DOHH2 (cell line): Measurements from ENCODE around the gene SUGCT.

Experiments
- H3F3A ChIP-seq: fragments of 200-600 bp; sonication (generic), shearing (Covaris generic); 2 replicates; pipeline ENCODE4 v1.6.0; 2016; ENCODE audit warnings: antibody characterized with exemption, mild to moderate bottlenecking; ENCODE audit not compliant: control insufficient read depth, insufficient read depth
- H3K27ac ChIP-seq: fragments of 200-600 bp; sonication (generic); 2 replicates; pipeline ENCODE4 v1.5.1; 2014; ENCODE audit warnings: low read depth, mild to moderate bottlenecking, low read length, moderate library complexity
- H3K27me3 ChIP-seq: fragments of 200-600 bp; sonication (generic); 2 replicates; pipeline ENCODE4 v1.6.1; 2014; ENCODE audit warnings: mild to moderate bottlenecking, low read length, mixed read lengths; ENCODE audit not compliant: control insufficient read depth
- H3K36me3 ChIP-seq: fragments of 200-600 bp; sonication (generic); 2 replicates; pipeline ENCODE4 v1.6.1; 2014; ENCODE audit warnings: mild to moderate bottlenecking, low read length, moderate library complexity, mixed read lengths; ENCODE audit not compliant: control insufficient read depth
- H3K4me1 ChIP-seq: fragments of 200-600 bp; sonication (generic); 2 replicates; pipeline ENCODE4 v1.6.1; 2014; ENCODE audit warnings: mild to moderate bottlenecking, low read length, mixed read lengths; ENCODE audit not compliant: control insufficient read depth
- H3K4me2 ChIP-seq: fragments of 200-600 bp; sonication (generic); 2 replicates; pipeline ENCODE4 v1.6.0; 2014; ENCODE audit warnings: mild to moderate bottlenecking, low read length, moderate library complexity
- H3K4me3 ChIP-seq: fragments of 200-600 bp; sonication (generic); 2 replicates; pipeline ENCODE4 v1.5.1; 2014; ENCODE audit warnings: mild to moderate bottlenecking, low read length, mixed read lengths
- H3K79me2 ChIP-seq: fragments of 200-600 bp; sonication (generic); 2 replicates; pipeline ENCODE4 v1.6.1; 2014; ENCODE audit warnings: mild to moderate bottlenecking, low read length, mixed read lengths; ENCODE audit not compliant: control insufficient read depth
- H3K9me2 ChIP-seq: fragments of 200-600 bp; sonication (generic); replicated peaks from 2 replicates; pipeline ENCODE4 v1.6.1; 2014; ENCODE audit warnings: mild to moderate bottlenecking, low read length, mixed read lengths; ENCODE audit not compliant: control insufficient read depth
- H3K9me3 ChIP-seq: fragments of 200-600 bp; sonication (generic); 2 replicates; pipeline ENCODE4 v1.6.1; 2014; ENCODE audit warnings: antibody characterized with exemption, low read length, mixed read lengths; ENCODE audit not compliant: control insufficient read depth, insufficient read depth
- H4K20me1 ChIP-seq: fragments of 200-600 bp; sonication (generic); 2 replicates; pipeline ENCODE4 v1.6.0; 2014; ENCODE audit warnings: low read depth, mild to moderate bottlenecking, antibody characterized with exemption, low read length, moderate library complexity; ENCODE audit not compliant: control insufficient read depth, insufficient read depth
- EZH2phosphoT487 ChIP-seq: fragments of 200-600 bp; sonication (generic); IDR thresholded peaks from 2 replicates; pipeline ENCODE4 v1.6.1; 2017; ENCODE audit warnings: borderline replicate concordance, mild to moderate bottlenecking, antibody characterized with exemption, low read length, moderate library complexity, mixed read lengths
- TF ChIP-seq, protein P1 (sequence below): fragments of 200-600 bp; sonication (generic); IDR thresholded peaks from one replicate; pipeline ENCODE4 v1.5.1; 2014; ENCODE audit warnings: antibody characterized with exemption, mild to moderate bottlenecking, low read depth, low read length; ENCODE audit not compliant: poor library complexity, severe bottlenecking

Gene SUGCT

DNA sequence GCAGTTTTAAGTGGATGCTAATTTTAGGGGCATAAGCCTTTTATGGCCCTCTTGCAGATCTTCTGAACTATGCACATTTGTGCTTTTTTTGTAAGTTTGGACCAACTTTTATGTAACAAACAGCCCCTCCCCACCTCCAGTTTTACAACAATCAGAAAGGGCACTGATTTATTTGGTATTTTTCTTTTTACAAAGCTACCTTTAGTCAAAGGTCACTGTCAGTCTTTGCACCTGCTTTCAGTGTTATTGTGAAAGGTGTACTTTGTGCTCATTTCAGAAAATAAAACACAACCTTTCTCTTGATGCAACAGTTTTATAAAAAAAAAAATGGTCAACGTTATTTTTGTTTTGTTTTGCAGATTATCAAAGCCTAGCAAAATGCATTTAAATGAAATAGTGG is 39.6 kb upstream of the SUGCT start:
- H3K9me2 ChIP-seq = no peaks in the 10 kb centered on the region
- H3F3A ChIP-seq = peaks cover 7% of the 10 kb centered on the region; the same call in 1 of the 2 replicates
- H3K4me3 ChIP-seq = no peak overlapping the region
- H3K27ac ChIP-seq = no peak overlapping the region
- H3K27me3 ChIP-seq = no peaks in the 10 kb centered on the region
- TF ChIP-seq, protein P1, sequence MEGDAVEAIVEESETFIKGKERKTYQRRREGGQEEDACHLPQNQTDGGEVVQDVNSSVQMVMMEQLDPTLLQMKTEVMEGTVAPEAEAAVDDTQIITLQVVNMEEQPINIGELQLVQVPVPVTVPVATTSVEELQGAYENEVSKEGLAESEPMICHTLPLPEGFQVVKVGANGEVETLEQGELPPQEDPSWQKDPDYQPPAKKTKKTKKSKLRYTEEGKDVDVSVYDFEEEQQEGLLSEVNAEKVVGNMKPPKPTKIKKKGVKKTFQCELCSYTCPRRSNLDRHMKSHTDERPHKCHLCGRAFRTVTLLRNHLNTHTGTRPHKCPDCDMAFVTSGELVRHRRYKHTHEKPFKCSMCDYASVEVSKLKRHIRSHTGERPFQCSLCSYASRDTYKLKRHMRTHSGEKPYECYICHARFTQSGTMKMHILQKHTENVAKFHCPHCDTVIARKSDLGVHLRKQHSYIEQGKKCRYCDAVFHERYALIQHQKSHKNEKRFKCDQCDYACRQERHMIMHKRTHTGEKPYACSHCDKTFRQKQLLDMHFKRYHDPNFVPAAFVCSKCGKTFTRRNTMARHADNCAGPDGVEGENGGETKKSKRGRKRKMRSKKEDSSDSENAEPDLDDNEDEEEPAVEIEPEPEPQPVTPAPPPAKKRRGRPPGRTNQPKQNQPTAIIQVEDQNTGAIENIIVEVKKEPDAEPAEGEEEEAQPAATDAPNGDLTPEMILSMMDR = no peak
- no peak for TF ChIP-seq EZH2phosphoT487
- no peaks in the 10 kb centered on the region for H4K20me1 ChIP-seq
- H3K4me2 ChIP-seq = no peak overlapping the region
- no peaks in the 10 kb centered on the region for H3K4me1 ChIP-seq
- no peaks in the 10 kb centered on the region for H3K79me2 ChIP-seq
- peaks cover 55% of the 10 kb centered on the region for H3K36me3 ChIP-seq
- H3K9me3 ChIP-seq = no peaks in the 10 kb centered on the region

DNA sequence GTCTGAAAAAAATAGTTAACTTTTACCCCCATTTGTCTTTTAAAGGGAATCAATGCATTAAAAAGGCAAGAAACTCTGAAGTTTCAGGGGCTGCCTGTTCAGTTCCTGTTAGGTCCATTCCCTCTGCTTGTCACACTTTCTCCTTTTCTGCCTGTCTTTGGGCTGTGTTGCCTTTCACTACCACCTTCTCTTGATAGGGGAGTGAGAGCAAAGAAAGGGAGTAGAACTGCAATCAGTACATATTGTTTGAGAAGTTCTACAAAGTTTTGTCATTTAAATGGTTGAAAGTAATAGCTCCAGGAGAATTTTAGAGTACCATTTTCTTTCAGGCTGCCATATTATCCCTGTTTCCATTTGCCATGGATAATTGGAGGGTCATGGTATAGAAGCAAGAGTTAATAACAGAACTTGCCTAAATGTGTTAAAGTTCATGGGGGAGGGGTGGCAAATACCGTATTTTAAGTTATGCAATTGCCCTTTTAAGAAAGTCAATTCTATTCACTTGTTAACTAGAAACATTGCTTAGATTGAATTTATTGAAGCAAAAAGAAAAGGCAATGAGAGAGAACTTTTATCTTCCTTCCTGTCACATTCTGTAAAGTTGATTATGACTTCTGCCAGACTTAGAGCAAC is 39.0 kb upstream of the SUGCT start:
- Histone ChIP-seq H3K79me2 (no peaks in the 10 kb centered on the region), H3F3A (peaks cover 7% of the 10 kb centered on the region; the same call in 1 of the 2 replicates), H3K9me2 (no peaks in the 10 kb centered on the region), H4K20me1 (no peaks in the 10 kb centered on the region), H3K27me3 (no peaks in the 10 kb centered on the region), H3K4me2 (no peak overlapping the region), H3K4me3 (no peak overlapping the region), H3K9me3 (no peaks in the 10 kb centered on the region), H3K36me3 (peaks cover 55% of the 10 kb centered on the region), H3K27ac (no peak overlapping the region), H3K4me1 (no peaks in the 10 kb centered on the region)
- TF ChIP-seq, protein P1 = no peak
- no peak for TF ChIP-seq EZH2phosphoT487

DNA sequence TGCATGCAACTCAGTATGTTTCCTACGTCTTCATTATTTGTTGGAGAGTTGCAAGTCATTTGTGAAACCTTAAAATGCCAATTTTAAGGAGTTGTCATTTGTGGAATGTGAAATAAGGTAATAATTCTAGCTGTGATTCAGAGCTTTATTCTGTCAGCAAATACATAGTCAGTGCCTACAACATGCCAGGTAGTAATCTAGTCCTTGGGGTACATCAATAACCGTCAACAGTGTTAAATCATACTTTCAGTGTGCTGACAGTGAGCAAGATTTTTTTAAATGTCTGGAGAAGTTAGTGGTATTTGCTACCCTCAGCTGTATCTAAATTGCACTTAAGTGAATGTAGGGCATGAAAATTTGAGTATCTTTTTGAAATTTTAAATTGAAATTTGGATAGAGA is 37.1 kb upstream of the SUGCT start:
- Histone ChIP-seq H3K79me2 (no peaks in the 10 kb centered on the region), H3K9me3 (no peaks in the 10 kb centered on the region), H3K4me1 (no peaks in the 10 kb centered on the region), H4K20me1 (no peaks in the 10 kb centered on the region), H3K9me2 (no peaks in the 10 kb centered on the region), H3K4me2 (no peak overlapping the region), H3K4me3 (no peak overlapping the region), H3F3A (0 out of 2 replicates have a peak, but pooled peaks cover 2% of the 10 kb centered on the region), H3K27ac (no peak overlapping the region), H3K36me3 (peaks cover 43% of the 10 kb centered on the region), H3K27me3 (no peaks in the 10 kb centered on the region)
- TF ChIP-seq EZH2phosphoT487 = no peak
- TF ChIP-seq, protein P1 = no peak
